Activated CD4-positive, alpha-beta T cell treated with anti-CD3 and anti-CD28 coated beads for 48 hours (primary cell): ENCODE measurements around the gene PTX4.

Experiments
- DNase-seq: peaks from one replicate; pipeline ENCODE4 v3.0.0-alpha.2; 2020

The PTX4 gene

DNA sequence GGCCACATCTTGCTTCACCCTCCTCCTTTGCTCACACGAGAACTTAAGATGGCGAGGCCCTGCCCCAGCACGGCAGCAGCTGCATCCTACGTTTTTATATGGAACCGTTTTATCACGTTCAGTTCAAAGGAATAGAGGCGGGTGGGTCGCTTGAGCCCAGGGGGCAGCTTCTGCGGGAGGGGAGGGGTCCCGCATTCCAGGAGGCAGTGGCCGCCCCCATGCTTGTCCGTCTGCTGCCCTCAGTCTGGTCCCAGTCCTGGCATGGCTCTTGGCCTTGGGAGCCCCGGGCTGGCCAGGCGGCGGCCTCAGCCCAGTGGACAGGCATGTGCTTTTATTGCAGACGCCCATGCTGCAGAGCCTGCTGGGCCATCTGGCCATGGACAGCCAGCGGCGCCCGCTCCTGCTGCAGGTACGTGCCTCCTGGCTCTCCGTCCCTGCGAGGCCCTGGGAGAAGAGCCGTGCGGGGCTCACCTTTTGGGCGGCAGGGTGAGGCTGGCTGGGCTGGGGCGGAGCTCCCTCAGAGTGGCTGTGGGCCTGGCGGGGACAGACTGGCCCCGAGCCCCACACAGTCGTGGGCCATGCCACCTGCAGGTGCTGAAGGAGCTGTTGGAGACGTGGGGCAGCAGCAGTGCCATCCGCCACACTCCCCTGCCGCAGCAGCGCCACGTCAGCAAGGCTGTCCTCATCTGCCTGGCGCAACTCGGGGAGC is 11.2 kb upstream of the PTX4 start:
- DNase-seq = no peak

- no peak for DNase-seq
Observed at GRCh38 chr16:1498899-1499676, 10.3 kb upstream of the PTX4 start.

GRCh38 chr16:1497014-1497598 is 8.4 kb upstream of the PTX4 start:
- no peak for DNase-seq

DNA sequence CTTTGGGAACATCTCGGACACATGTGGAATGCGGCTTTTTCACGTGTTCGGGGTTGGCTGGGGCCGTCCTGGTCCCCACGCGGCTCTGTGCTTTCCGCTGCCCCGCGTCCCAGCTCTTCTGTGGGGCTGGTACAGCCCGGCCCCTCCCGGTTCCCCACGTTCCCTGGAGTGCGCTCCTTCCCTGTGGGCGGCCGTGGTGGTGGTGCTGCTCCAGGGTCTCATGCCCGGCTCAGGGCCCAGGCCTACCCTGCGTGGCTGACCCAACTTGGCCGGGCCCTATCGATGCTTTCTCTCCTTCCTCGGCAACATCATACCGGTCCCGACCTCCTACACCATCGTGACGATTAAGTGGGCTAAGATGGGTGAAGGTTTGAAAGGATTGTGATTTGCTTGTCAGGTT is 7.7 kb upstream of the PTX4 start:
- DNase-seq = no peak

- DNase-seq = no peak
Observed at GRCh38 chr16:1495889-1496262, 7.1 kb upstream of the PTX4 start.

DNA sequence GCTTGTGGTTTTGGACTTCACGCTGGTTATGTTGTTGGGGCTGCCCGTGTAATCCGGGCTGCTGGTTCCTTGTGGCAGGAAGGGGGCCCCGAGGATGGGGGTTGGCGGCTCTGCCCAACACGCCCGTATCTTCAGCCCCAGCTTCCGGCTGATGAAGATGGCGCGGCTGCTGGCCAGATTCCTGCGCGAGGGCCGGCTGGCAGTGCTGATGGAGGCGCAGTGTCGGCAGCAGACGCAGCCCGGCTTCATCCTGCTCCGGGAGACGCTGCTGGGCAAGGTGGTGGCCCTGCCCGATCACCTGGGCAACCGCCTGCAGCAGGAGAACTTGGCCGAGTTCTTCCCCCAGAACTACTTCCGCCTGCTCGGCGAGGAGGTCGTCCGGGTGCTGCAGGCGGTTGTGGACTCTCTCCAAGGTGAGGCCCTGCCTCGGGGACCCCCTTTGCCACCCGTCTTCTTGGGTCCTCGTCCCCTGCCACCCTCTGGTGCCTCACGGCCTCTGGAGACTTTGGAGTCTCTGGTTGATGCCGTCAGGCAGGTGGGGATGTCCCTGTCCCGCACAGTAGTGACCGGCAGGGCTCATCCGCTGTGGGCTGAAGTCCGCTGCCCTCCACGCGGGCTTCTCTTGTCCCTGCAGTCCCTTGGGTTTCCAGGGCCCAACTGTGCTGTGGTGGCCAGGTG is 6.6 kb upstream of the PTX4 start:
- no peak for DNase-seq

DNA sequence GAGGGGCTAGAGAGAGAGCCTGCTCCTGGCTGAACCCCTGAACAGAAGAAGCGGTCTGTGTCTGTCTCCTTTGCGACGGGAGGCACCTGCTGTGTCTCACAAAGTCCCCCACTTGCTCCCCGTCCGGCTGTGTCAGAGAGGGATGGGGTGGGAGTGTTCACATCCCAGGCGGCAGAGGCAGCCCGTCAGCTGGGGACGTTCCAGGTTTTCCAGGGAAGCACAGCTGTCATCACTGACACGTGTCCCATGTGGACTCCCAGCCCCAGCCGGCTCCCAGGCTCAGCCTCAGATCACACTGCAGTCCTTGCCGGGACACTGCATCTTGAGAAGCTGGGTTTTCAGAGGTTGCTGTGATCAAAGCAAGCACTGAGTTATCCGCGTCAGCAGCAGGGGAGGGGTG is 6.0 kb upstream of the PTX4 start:
- DNase-seq = no peak

GRCh38 chr16:1494129-1494640 is 5.4 kb upstream of the PTX4 start:
- no peak for DNase-seq

GRCh38 chr16:1493746-1494094 is 5.0 kb upstream of the PTX4 start:
- DNase-seq = peak; percentile 37

GRCh38 chr16:1492923-1493745 is 4.4 kb upstream of the PTX4 start, which contains the start of gene TELO2:
Gene TELO2, plus strand, starts transcription at chr16:1493360. Its CDS starts 922 bp downstream, at chr16:1494282.
- peak; percentile 89 for DNase-seq

- no peak for DNase-seq
Observed at GRCh38 chr16:1492082-1492922, 3.6 kb upstream of the PTX4 start.

- no peak for DNase-seq
Observed at GRCh38 chr16:1491327-1491726, 2.6 kb upstream of the PTX4 start.

- DNase-seq = no peak
Observed at GRCh38 chr16:1489077-1489476, 333 bp upstream of the PTX4 start.

DNA sequence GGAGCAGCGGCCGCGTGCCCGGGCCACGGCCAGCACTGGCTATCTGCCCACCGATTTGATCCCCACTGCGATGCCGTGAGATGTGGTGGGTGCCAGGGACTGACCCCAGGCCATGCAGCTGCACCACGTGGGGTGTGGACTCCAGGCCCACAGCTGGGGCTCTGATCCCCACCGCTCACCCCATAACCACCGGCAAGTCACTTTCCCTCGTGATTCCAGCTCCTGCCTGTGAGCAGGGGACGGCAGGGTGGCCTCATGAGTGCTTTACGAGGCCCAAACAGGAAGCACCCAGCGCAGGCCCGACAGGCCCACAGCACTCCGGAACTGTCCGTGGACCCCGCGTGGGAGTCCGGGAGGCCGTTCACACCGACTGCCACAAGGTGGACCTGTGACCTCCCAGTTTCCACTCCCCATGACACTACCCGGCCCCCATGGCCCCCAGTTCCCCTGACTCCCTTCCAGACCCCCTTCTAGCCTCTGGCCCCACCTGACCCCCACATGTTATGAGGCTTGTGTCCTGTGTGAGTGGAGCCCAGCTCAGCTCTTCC is 616 bp downstream of the PTX4 start:
- no peak for DNase-seq

- no peak for DNase-seq
Observed at GRCh38 chr16:1487395-1488053, 1.2 kb downstream of the PTX4 start.

DNA sequence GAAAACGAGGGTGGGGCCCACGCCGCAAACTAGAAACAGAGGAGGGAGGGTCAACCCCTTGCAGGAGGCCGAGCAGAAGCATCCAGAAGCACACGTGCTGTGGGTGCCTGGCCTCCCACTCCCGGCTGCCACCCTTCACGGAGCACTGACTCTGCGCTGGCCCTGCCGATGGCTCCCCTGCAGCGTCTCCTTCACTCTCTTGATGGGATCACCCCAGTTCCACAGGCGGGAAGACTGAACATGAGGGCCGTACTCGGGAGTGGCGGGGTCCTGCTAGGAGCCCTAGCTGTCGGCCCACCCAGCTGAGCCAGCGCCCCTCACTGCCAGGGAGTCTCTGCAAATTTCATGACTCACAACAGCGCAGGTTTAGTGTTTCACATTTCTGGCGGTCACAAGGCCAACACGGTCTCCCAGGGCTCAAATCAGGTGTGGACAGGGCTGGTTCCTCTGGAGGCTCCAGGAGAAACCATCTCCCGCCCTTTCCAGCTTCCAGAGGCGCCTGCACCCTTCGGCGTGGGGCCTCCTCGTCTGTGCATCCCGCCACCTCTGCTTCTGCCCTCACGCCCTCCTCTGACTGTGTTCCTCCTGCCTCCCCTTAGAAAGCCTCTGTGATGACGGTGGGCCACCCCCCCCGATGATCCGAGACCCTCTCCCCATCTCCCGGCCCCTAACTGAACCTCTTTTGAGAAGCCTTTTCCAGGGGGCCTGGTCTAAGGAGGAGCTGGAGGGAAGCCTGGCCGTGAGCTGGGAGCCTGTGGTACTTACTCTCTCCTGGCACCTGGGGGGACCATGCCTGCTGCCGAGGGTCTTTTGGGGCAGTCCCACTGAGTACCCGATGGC is 2.0 kb downstream of the PTX4 start:
- DNase-seq = no peak

DNA sequence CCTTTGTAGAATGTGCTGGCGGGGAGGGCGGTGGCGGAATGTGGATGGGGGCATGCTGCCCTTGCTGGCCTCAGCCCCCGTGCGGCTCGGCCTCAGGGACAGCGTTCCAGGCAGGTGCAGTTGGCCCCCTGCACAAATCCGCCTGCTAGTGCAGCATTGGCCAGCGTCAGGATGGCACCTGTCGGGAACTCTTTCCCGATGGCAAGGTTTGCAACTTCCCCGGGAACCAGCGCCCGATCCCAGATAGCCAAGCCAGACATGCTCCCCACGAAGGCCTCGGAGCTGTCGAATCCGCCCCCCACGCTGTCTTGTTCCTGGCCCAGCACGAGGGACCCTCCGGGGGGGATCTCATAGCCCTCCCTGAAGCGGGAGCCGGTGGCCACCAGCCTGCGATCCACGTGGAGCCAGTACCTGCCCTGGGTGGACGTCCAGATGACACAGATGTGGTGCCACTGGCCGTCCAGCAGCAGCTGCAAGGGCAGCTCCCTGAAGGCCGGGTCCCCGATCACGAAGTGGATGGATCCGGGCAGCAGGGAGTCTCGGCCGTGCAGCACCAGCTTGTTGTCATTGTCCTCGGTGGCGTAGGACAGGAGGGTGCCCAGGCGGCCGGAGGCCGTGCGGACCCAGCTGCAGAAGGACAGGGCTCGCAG is 2.8 kb downstream of the PTX4 start:
- DNase-seq = no peak

DNA sequence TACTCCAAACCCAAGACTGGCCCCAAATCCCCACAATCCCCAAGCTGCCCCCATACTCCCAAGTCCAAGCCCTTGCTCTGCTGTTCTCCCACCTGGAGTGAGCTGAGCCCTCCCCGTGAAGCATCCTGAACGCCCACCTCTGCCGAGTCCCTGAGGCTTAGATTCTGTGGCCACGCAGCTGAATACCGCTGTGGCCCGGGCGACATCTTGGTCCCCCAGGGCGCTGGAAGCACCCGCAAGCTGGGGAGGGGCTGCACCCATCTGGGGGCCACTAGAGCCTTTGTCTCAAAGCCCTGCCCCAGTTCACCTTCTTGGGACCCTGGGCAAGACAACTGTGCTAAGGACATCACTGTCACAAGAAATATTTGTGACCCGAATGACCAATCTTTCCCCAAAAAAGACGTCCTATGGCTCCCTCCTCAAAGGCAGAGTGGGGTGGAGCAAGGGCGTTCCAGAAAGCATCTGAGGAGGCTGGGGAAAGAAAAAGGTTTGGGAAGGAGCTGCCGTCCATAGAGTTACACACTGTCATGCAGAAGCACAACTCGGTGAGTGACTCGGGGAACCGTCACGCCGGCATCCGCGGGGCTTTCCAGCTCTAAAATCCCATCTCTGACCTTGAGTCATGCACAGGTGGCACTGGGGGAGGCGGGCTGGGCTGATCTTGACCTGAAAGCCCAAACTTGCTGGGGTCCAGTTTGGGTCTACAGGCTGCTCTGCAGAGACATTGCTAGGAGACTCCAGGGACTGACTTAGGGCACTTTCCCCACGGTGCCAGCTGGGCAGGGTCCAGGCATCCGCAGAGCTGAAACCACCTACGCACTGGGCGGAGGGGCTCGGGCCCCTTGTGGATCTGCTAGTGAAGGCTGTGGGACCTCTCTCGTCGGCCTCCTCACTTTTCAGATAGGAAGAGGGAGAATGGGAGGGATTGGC is 6.6 kb downstream of the PTX4 start:
- DNase-seq = no peak
